ENCODE measurements around the gene OLFM2. TPM values are rescaled to one million over a fixed set of nuclear protein-coding genes. Genes with fewer than 3 reads are reported as not detected.

Gene OLFM2
- total RNA-seq, 1 donor from 2014 or later: 33.1 TPM

- DNase-seq (ENCODE audit: extremely low spot score, unreplicated experiment): no peak
- H3K9me3 Mint-ChIP-seq: no peaks in the 10 kb centered on the region
- peaks cover 6% of the 10 kb centered on the region for H3K4me1 Mint-ChIP-seq (ENCODE audit: unreplicated experiment)
- H3K27ac Mint-ChIP-seq: no peak overlapping the region
- H3K4me3 Mint-ChIP-seq: no peak overlapping the region
- TF ChIP-seq CTCF (conservative IDR thresholded peaks at IDR 0.05): no peak
- H3K27me3 Mint-ChIP-seq: peaks cover 5% of the 10 kb centered on the region
- no peaks in the 10 kb centered on the region for H3K36me3 Mint-ChIP-seq
These were observed 24.7 kb downstream of the OLFM2 start for GRCh38 chr19:9911524-9912185.

- DNase-seq (ENCODE audit: extremely low spot score, unreplicated experiment): no peak
- no peak overlapping the region for H3K4me3 Mint-ChIP-seq
- no peak for TF ChIP-seq CTCF (conservative IDR thresholded peaks at IDR 0.05)
- no peaks in the 10 kb centered on the region for H3K36me3 Mint-ChIP-seq
- H3K4me1 Mint-ChIP-seq (ENCODE audit: unreplicated experiment): peaks cover 6% of the 10 kb centered on the region
- H3K27ac Mint-ChIP-seq: no peak overlapping the region
- no peaks in the 10 kb centered on the region for H3K9me3 Mint-ChIP-seq
- H3K27me3 Mint-ChIP-seq: peaks cover 5% of the 10 kb centered on the region
These were observed 25.7 kb downstream of the OLFM2 start for GRCh38 chr19:9910625-9911024.

DNA sequence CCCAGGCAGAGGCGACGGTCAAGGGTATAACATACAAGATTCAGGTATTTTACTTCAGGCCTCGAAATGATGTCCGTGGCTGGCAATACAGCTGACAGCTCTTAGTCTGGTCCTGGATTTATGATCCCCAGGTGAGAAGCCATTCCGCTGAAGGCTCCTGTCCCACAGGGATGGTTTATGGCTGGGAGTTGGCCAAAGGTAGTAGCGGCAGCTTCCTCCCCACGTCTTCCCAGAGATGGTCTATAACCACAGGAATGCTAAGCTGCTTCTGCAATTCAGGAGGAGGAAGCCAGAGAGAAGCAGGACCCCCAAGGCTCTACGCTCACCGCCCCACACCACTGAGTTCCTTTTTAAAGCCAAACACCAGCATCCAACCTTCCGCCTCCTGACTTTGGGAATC is 27.1 kb downstream of the OLFM2 start:
- TF ChIP-seq CTCF (conservative IDR thresholded peaks at IDR 0.05): no peak
- no peak overlapping the region for H3K27ac Mint-ChIP-seq

DNA sequence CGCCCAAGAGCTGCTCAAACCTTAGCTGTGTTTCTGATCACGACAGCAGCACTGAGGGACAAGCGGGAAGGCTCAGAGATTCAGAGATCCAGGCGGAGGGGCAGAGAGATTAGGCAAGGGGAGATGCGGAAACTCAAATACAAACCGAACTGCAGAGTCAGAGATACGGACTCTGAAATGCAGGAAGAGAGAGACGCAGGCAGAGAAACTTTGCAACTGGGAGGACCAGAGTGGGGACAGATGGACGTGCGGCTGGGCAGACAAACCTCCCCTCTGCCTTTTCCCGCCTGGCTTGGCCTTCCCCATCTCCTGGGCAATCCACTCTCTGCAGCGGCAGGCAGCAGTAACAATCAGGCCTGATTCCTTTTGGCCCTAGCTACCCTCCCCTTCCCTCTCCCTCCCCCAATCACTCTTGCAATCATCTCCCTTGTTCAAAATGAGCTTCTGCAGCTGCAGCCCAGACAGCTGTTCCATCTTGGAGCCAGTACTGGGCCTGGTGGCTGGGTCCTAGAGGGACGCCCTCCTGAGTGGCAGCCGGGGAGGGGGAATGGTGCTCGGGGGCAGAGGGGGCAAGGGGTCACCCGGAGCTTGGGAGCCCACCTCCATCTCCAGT is 29.7 kb downstream of the OLFM2 start:
- no peak for DNase-seq (ENCODE audit: extremely low spot score, unreplicated experiment)
- Mint-ChIP-seq H3K27me3 (no peaks in the 10 kb centered on the region), H3K27ac (no peak overlapping the region), H3K4me3 (no peak overlapping the region), H3K4me1 (ENCODE audit: unreplicated experiment) (no peaks in the 10 kb centered on the region), H3K36me3 (no peaks in the 10 kb centered on the region), H3K9me3 (no peaks in the 10 kb centered on the region)
- TF ChIP-seq CTCF (conservative IDR thresholded peaks at IDR 0.05): no peak

More for the DNA sequence above, 27.1 kb downstream of the OLFM2 start:
- peaks cover 6% of the 10 kb centered on the region for H3K4me1 Mint-ChIP-seq (ENCODE audit: unreplicated experiment)
- peaks cover 1% of the 10 kb centered on the region for H3K27me3 Mint-ChIP-seq
- H3K36me3 Mint-ChIP-seq: no peaks in the 10 kb centered on the region
- no peak for DNase-seq (ENCODE audit: extremely low spot score, unreplicated experiment)
- no peaks in the 10 kb centered on the region for H3K9me3 Mint-ChIP-seq
- no peak overlapping the region for H3K4me3 Mint-ChIP-seq

DNA sequence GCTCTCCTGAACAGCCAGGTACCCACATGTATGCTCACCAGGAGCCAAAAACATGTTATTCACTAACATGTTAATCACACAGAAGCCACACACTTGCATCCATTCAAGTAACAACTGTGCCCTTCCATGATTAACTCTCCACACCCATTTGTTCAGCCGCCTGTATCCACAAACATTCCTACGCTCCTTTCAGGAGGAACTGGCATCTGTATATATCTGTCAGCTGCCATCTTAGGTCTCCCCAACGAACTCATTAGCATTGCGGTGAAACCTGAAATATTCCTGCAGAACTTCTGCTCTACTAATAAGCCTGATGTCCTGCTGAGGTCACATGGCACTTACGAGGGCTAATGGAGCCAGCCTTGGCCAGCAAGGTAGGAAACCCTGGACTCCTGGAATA is 33.0 kb downstream of the OLFM2 start:
- DNase-seq (ENCODE audit: extremely low spot score, unreplicated experiment): no peak
- Mint-ChIP-seq H3K4me3 (no peak overlapping the region), H3K4me1 (ENCODE audit: unreplicated experiment) (no peaks in the 10 kb centered on the region), H3K27me3 (no peaks in the 10 kb centered on the region), H3K36me3 (no peaks in the 10 kb centered on the region), H3K27ac (no peak overlapping the region), H3K9me3 (no peaks in the 10 kb centered on the region)
- TF ChIP-seq CTCF (conservative IDR thresholded peaks at IDR 0.05): no peak

All from type B pancreatic cell (in vitro differentiated cells).